Measurements from ENCODE around the gene SEBOX.

Gene SEBOX

DNA sequence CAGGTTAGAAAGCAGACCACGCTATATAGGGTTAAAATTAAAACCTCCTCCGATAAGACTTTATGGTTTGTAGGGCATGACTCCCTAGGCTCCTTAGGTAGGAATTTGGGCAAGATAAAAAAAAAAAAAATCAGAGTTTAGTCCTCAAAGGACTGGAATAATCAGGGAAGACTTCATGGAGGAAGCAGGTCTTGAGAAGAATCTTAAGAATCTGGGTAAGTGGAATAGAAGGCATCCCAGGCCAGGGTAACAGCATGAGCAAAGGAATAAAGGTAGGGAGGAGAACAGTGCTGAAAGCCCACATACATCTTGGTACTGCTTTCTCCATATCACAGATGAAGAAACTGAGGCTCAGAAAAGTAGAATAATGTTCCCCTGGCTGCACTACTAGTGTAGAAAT is 25.6 kb upstream of the SEBOX start:
- no peak for TF ChIP-seq CREB1 (IDR thresholded peaks at IDR 0.05; ENCODE audit: low read depth)
- no peak for TF ChIP-seq EP300 (IDR thresholded peaks at IDR 0.05; ENCODE audit: borderline replicate concordance)
- no peak for TF ChIP-seq ZBTB7A (IDR thresholded peaks at IDR 0.05; ENCODE audit: low read depth)
- TF ChIP-seq FOXM1 (IDR thresholded peaks at IDR 0.05; ENCODE audit: borderline replicate concordance, low read depth): no peak
- no peak for TF ChIP-seq TEAD4 (IDR thresholded peaks at IDR 0.05)
- no peak for TF ChIP-seq EGR1 (IDR thresholded peaks at IDR 0.05)
- no peak for TF ChIP-seq NFIC (IDR thresholded peaks at IDR 0.05)

DNA sequence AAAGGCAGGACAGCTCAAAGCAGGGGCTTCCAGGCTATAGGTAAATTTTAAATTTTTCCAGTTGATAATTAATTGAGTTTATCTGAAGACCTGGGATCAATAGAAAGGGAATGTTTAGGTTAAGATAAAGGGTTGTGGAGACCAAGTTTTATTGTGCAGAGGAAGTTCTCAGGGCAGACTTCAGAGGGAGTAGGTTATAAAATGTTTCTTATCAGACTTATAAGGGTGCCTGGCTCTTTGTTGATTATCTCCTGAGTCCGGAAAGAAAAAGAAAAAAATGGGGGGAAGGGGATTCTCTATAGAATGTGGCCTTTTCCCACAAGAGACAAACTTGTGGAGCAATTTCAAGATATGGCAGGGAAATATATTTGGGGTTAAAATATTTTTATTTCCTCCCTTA is 25.1 kb upstream of the SEBOX start:
- TF ChIP-seq, protein P1, sequence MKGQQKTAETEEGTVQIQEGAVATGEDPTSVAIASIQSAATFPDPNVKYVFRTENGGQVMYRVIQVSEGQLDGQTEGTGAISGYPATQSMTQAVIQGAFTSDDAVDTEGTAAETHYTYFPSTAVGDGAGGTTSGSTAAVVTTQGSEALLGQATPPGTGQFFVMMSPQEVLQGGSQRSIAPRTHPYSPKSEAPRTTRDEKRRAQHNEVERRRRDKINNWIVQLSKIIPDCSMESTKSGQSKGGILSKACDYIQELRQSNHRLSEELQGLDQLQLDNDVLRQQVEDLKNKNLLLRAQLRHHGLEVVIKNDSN (IDR thresholded peaks at IDR 0.05): no peak
- TF ChIP-seq RAD21 (IDR thresholded peaks at IDR 0.05; ENCODE audit: low read depth) (no peak), TCF12 (IDR thresholded peaks at IDR 0.05; ENCODE audit: low read depth) (no peak), EP300 (IDR thresholded peaks at IDR 0.05; ENCODE audit: borderline replicate concordance) (no peak), TAF1 (IDR thresholded peaks at IDR 0.05; ENCODE audit: low read depth) (no peak), ZBTB7A (IDR thresholded peaks at IDR 0.05; ENCODE audit: low read depth) (no peak), YY1 (IDR thresholded peaks at IDR 0.05; ENCODE audit: low read depth) (no peak), CEBPB (IDR thresholded peaks at IDR 0.05) (no peak), EGR1 (IDR thresholded peaks at IDR 0.05) (no peak), FOXM1 (IDR thresholded peaks at IDR 0.05; ENCODE audit: borderline replicate concordance, low read depth) (no peak), NFIC (IDR thresholded peaks at IDR 0.05) (no peak), TEAD4 (IDR thresholded peaks at IDR 0.05) (no peak), CREB1 (IDR thresholded peaks at IDR 0.05; ENCODE audit: low read depth) (no peak)
- TF ChIP-seq, protein P2, sequence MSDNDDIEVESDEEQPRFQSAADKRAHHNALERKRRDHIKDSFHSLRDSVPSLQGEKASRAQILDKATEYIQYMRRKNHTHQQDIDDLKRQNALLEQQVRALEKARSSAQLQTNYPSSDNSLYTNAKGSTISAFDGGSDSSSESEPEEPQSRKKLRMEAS (IDR thresholded peaks at IDR 0.05): no peak
- TF ChIP-seq, protein P3, sequence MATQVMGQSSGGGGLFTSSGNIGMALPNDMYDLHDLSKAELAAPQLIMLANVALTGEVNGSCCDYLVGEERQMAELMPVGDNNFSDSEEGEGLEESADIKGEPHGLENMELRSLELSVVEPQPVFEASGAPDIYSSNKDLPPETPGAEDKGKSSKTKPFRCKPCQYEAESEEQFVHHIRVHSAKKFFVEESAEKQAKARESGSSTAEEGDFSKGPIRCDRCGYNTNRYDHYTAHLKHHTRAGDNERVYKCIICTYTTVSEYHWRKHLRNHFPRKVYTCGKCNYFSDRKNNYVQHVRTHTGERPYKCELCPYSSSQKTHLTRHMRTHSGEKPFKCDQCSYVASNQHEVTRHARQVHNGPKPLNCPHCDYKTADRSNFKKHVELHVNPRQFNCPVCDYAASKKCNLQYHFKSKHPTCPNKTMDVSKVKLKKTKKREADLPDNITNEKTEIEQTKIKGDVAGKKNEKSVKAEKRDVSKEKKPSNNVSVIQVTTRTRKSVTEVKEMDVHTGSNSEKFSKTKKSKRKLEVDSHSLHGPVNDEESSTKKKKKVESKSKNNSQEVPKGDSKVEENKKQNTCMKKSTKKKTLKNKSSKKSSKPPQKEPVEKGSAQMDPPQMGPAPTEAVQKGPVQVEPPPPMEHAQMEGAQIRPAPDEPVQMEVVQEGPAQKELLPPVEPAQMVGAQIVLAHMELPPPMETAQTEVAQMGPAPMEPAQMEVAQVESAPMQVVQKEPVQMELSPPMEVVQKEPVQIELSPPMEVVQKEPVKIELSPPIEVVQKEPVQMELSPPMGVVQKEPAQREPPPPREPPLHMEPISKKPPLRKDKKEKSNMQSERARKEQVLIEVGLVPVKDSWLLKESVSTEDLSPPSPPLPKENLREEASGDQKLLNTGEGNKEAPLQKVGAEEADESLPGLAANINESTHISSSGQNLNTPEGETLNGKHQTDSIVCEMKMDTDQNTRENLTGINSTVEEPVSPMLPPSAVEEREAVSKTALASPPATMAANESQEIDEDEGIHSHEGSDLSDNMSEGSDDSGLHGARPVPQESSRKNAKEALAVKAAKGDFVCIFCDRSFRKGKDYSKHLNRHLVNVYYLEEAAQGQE (IDR thresholded peaks at IDR 0.05; ENCODE audit: low read depth): no peak

DNA sequence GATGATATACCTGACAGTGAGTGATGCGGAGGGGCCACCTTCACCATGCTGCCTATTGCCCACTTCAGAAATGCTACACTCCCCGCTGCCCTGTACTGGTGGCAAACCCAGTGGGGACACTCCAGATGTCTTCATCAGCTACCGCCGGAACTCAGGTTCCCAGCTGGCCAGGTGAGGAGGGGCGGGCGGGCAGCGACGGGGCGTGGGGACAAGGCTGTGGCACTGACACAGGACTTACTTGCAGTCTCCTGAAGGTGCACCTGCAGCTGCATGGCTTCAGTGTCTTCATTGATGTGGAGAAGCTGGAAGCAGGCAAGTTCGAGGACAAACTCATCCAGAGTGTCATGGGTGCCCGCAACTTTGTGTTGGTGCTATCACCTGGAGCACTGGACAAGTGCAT is 23.1 kb upstream of the SEBOX start:
- TF ChIP-seq CREB1 (IDR thresholded peaks at IDR 0.05; ENCODE audit: low read depth): no peak
- TF ChIP-seq TAF1 (IDR thresholded peaks at IDR 0.05; ENCODE audit: low read depth): no peak
- TF ChIP-seq FOXM1 (IDR thresholded peaks at IDR 0.05; ENCODE audit: borderline replicate concordance, low read depth): no peak
- TF ChIP-seq, protein P1 (IDR thresholded peaks at IDR 0.05): no peak

DNA sequence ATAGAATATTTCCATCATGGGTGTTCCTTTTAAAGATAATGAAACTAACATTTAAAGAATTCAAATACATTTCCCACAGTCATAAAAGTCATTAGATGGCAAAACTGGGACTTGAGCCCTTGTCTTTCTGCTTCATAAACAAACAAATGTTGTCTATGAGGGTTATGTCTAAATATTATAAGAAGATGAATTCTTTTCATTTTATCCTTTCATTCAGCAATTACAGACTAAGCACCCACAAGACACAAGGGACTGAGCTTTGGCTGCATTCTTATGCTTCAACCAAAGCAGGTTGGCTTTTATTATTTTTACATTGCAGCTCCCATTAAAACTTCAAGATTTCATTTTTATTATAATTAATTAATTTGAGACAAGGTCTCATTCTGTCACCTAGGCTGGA is 21.4 kb upstream of the SEBOX start:
- TF ChIP-seq, protein P2 (IDR thresholded peaks at IDR 0.05): no peak
- no peak for TF ChIP-seq CEBPB (IDR thresholded peaks at IDR 0.05)
- TF ChIP-seq NFIC (IDR thresholded peaks at IDR 0.05): no peak
- TF ChIP-seq EGR1 (IDR thresholded peaks at IDR 0.05): no peak
- no peak for TF ChIP-seq TCF12 (IDR thresholded peaks at IDR 0.05; ENCODE audit: low read depth)
- TF ChIP-seq TAF1 (IDR thresholded peaks at IDR 0.05; ENCODE audit: low read depth): no peak
- no peak for TF ChIP-seq CREB1 (IDR thresholded peaks at IDR 0.05; ENCODE audit: low read depth)
- TF ChIP-seq, protein P3 (IDR thresholded peaks at IDR 0.05; ENCODE audit: low read depth): no peak
- TF ChIP-seq YY1 (IDR thresholded peaks at IDR 0.05; ENCODE audit: low read depth): no peak

DNA sequence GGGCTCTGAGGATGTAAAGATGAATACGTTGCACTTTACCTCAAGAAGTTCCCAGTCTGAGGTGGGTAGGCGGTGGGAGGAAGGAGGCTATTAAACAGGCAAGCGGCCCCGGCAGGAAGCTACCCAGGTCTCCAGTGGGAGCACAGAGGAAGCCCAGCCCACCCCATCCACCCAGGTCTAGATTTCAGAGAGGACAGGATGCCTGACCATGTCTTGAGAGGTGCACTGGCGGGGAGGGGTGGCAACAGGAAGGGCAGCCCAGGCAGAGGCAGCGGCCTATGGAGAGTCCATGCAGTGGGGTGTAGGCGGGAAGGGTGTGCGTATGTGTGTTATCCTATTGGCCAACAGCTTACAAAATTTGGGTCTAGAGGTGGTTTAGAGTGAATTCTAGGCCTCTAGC is 20.4 kb upstream of the SEBOX start:
- TF ChIP-seq TAF1 (IDR thresholded peaks at IDR 0.05; ENCODE audit: low read depth): no peak
- TF ChIP-seq EGR1 (IDR thresholded peaks at IDR 0.05): no peak
- TF ChIP-seq RAD21 (IDR thresholded peaks at IDR 0.05; ENCODE audit: low read depth): no peak
- TF ChIP-seq CREB1 (IDR thresholded peaks at IDR 0.05; ENCODE audit: low read depth): no peak
- TF ChIP-seq, protein P2 (IDR thresholded peaks at IDR 0.05): no peak
- TF ChIP-seq TEAD4 (IDR thresholded peaks at IDR 0.05): no peak
- no peak for TF ChIP-seq TCF12 (IDR thresholded peaks at IDR 0.05; ENCODE audit: low read depth)
- TF ChIP-seq EP300 (IDR thresholded peaks at IDR 0.05; ENCODE audit: borderline replicate concordance): no peak
- TF ChIP-seq, protein P3 (IDR thresholded peaks at IDR 0.05; ENCODE audit: low read depth): no peak
- no peak for TF ChIP-seq CEBPB (IDR thresholded peaks at IDR 0.05)
- TF ChIP-seq, protein P1 (IDR thresholded peaks at IDR 0.05): no peak
- no peak for TF ChIP-seq YY1 (IDR thresholded peaks at IDR 0.05; ENCODE audit: low read depth)
- TF ChIP-seq FOXM1 (IDR thresholded peaks at IDR 0.05; ENCODE audit: borderline replicate concordance, low read depth): no peak
- TF ChIP-seq NFIC (IDR thresholded peaks at IDR 0.05): no peak
- TF ChIP-seq ZBTB7A (IDR thresholded peaks at IDR 0.05; ENCODE audit: low read depth): no peak
